K562 (cell line): ENCODE measurements around the gene WFDC2. TPM values are rescaled to one million over a fixed set of nuclear protein-coding genes. Genes with fewer than 3 reads are reported as not detected.

Source experiments
- CSDE1 ChIP-seq, 2 experiments: fragments of 450-650 bp; IDR thresholded peaks; 2 replicates each; pipeline ENCODE4 v1.6.1; 2016; ENCODE audit warnings: mild to moderate bottlenecking in 1 of 2
- IFI16 ChIP-seq: fragments of 250-450 bp; sonication (Bioruptor Pico); IDR thresholded peaks from 2 replicates; pipeline ENCODE4 v2.1.2; 2022; ENCODE audit warnings: mild to moderate bottlenecking, inconsistent platforms
- RB1 ChIP-seq: fragments of 450-650 bp; IDR thresholded peaks from 2 replicates; pipeline ENCODE4 v1.6.1; 2017; ENCODE audit warnings: low read depth, mild to moderate bottlenecking
- SRF ChIP-seq, 2 experiments: fragments of 250-450, 450-650 bp in 1 of 2; sonication (Bioruptor Pico) in 1 of 2; sonication (generic) in 1 of 2; formaldehyde crosslinking; IDR thresholded peaks; 2 replicates each; pipeline versions ENCODE4 v1.5.0 to v1.5.1; 2020 to 2022; ENCODE audit warnings: mild to moderate bottlenecking in 1 of 2, missing genetic modification reagents in 1 of 2
- ZNF79 ChIP-seq: fragments of 250-450 bp; sonication (Bioruptor Pico); IDR thresholded peaks from 2 replicates; pipeline ENCODE4 v1.4.0; 2020; ENCODE audit warnings: low read depth, mild to moderate bottlenecking, moderate library complexity
- polyA plus RNA-seq, 8 experiments: library from polyadenylated mRNA; depleted of rRNA in 4 of 8; stranded (reverse) in 5 of 8; unstranded in 3 of 8; fragments of >200 nt; fragmentation: Nextera tagmentation in 2 of 8; fragmentation: Illumina TruSeq in 1 of 8; extraction: Ambion mirVana in 2 of 8; extraction: Trizol in 1 of 8; gene quantifications; 2 replicates each; pipeline versions ENCODE4 v1.2.1 to v1.2.3, GENCODE V29; 2011 to 2014; ENCODE audit warnings: inconsistent platforms in 1 of 8, missing spikeins in 1 of 8
- total RNA-seq, 7 experiments: library from RNA; depleted of rRNA in 6 of 7; stranded (reverse); fragments of >200 nt in 6 of 7; fragmentation: Illumina TruSeq in 2 of 7; extraction: Trizol in 2 of 7; gene quantifications; 2 replicates each; pipeline versions ENCODE4 v1.2.1 to v1.2.3, GENCODE V29; 2011 to 2021; ENCODE audit warnings: low replicate concordance in 1 of 7
- TF ChIP-seq, protein P1 (sequence below): fragments of 250-450 bp; sonication (Bioruptor Pico); IDR thresholded peaks from 2 replicates; pipeline ENCODE4 v1.5.0; 2020; ENCODE audit warnings: mild to moderate bottlenecking, borderline replicate concordance
- TF ChIP-seq, protein P2 (sequence below): fragments of 250-450 bp; sonication (Bioruptor Pico); IDR thresholded peaks from 2 replicates; pipeline ENCODE4 v1.4.0; 2020
- TF ChIP-seq, protein P3 (sequence below): sonication (generic); formaldehyde crosslinking; IDR thresholded peaks from 2 replicates; pipeline ENCODE4 v1.8.0; 2023; ENCODE audit warnings: missing genetic modification reagents, mild to moderate bottlenecking, borderline replicate concordance

The WFDC2 gene
- total and polyA plus RNA-seq, 9 of the 15 experiments (the other 6 are each of a cell fraction or from before 2014, with no cell fraction given), result not detected

DNA sequence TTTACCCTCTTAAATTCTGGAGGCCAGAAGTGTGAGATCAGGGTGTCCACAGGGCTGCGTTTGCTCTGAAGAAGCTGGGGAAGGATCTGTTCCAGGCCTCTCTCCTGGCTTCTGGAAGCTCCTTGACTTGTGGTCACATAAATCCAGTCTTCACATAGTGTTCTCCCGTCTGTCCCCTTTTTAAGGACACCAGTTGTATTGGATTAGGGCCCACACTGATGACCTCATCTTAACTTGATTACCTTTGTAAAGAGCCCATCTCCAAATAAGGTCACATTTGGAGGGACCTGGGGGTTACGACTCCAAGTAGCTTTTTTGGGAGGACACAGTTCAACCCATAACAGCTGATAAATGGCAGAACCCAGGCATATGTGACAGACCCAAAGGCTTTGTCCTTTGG lies 20.0 kb upstream of the WFDC2 start (continued):
- TF ChIP-seq SRF (CRISPR knock-in tag; IDR thresholded peaks at IDR 0.05) (peak in 1 of 2 experiments; percentile 41; a peak in 1 of 4 replicates), CSDE1 (IDR thresholded peaks at IDR 0.05) (no peak), IFI16 (no peak), RB1 (no peak), ZNF79 (CRISPR knock-in tag) (no peak)
- TF ChIP-seq, protein P1, sequence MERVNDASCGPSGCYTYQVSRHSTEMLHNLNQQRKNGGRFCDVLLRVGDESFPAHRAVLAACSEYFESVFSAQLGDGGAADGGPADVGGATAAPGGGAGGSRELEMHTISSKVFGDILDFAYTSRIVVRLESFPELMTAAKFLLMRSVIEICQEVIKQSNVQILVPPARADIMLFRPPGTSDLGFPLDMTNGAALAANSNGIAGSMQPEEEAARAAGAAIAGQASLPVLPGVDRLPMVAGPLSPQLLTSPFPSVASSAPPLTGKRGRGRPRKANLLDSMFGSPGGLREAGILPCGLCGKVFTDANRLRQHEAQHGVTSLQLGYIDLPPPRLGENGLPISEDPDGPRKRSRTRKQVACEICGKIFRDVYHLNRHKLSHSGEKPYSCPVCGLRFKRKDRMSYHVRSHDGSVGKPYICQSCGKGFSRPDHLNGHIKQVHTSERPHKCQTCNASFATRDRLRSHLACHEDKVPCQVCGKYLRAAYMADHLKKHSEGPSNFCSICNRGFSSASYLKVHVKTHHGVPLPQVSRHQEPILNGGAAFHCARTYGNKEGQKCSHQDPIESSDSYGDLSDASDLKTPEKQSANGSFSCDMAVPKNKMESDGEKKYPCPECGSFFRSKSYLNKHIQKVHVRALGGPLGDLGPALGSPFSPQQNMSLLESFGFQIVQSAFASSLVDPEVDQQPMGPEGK (CRISPR knock-in tag), result no peak
- TF ChIP-seq, protein P2, sequence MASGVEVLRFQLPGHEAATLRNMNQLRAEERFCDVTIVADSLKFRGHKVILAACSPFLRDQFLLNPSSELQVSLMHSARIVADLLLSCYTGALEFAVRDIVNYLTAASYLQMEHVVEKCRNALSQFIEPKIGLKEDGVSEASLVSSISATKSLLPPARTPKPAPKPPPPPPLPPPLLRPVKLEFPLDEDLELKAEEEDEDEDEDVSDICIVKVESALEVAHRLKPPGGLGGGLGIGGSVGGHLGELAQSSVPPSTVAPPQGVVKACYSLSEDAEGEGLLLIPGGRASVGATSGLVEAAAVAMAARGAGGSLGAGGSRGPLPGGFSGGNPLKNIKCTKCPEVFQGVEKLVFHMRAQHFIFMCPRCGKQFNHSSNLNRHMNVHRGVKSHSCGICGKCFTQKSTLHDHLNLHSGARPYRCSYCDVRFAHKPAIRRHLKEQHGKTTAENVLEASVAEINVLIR (CRISPR knock-in tag), result no peak
- TF ChIP-seq, protein P3, sequence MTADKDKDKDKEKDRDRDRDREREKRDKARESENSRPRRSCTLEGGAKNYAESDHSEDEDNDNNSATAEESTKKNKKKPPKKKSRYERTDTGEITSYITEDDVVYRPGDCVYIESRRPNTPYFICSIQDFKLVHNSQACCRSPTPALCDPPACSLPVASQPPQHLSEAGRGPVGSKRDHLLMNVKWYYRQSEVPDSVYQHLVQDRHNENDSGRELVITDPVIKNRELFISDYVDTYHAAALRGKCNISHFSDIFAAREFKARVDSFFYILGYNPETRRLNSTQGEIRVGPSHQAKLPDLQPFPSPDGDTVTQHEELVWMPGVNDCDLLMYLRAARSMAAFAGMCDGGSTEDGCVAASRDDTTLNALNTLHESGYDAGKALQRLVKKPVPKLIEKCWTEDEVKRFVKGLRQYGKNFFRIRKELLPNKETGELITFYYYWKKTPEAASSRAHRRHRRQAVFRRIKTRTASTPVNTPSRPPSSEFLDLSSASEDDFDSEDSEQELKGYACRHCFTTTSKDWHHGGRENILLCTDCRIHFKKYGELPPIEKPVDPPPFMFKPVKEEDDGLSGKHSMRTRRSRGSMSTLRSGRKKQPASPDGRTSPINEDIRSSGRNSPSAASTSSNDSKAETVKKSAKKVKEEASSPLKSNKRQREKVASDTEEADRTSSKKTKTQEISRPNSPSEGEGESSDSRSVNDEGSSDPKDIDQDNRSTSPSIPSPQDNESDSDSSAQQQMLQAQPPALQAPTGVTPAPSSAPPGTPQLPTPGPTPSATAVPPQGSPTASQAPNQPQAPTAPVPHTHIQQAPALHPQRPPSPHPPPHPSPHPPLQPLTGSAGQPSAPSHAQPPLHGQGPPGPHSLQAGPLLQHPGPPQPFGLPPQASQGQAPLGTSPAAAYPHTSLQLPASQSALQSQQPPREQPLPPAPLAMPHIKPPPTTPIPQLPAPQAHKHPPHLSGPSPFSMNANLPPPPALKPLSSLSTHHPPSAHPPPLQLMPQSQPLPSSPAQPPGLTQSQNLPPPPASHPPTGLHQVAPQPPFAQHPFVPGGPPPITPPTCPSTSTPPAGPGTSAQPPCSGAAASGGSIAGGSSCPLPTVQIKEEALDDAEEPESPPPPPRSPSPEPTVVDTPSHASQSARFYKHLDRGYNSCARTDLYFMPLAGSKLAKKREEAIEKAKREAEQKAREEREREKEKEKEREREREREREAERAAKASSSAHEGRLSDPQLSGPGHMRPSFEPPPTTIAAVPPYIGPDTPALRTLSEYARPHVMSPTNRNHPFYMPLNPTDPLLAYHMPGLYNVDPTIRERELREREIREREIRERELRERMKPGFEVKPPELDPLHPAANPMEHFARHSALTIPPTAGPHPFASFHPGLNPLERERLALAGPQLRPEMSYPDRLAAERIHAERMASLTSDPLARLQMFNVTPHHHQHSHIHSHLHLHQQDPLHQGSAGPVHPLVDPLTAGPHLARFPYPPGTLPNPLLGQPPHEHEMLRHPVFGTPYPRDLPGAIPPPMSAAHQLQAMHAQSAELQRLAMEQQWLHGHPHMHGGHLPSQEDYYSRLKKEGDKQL (CRISPR knock-in tag), result no peak
